ENCODE data around the gene PTTG1. TPM values are rescaled to one million over a fixed set of nuclear protein-coding genes. Genes with fewer than 3 reads are reported as not detected.
A peak's percentile ranks its signal among the peaks of the same experiment; 100 is the strongest.

Gene PTTG1
- polyA plus RNA-seq, 2 of the 4 experiments (the other 2 are of a cell fraction) = 222 to 227 TPM

GRCh38 chr5:160458806-160459800 lies 37.4 kb downstream of the PTTG1 start:
- no peak overlapping the region for H3K4me3 ChIP-seq
- H3K4me2 ChIP-seq = no peak overlapping the region
- 52% methylated on average over 8 of the region's 8 CpGs for WGBS (ENCODE audit: missing lambda C conversion rate)
- ATAC-seq (no peak), FAIRE-seq (no peak), DNase-seq (ENCODE audit: low read depth in 1 of 2, low spot score in 1 of 2) (no peak)
- CTCF ChIA-PET = interaction anchor here (0.6 to 1.8 kb wide), 3 partner anchors 12 to 632 kb away, joined by 4 to 5 read pairs (median 4); no protein-coding TSS in a partner anchor
- POLR2A ChIA-PET = no interaction called here
- TF ChIP-seq SREBF2 (IDR thresholded peaks at IDR 0.05) (no peak), GATA3 (IDR thresholded peaks at IDR 0.05; ENCODE audit: borderline replicate concordance) (no peak), TP53 (CRISPR knock-in tag; IDR thresholded peaks at IDR 0.05) (no peak), MYC (IDR thresholded peaks at IDR 0.05; ENCODE audit: borderline replicate concordance, low read length) (no peak), POLR2A (IDR thresholded peaks at IDR 0.05; ENCODE audit: low read length) (no peak), HOXB13 (CRISPR knock-in tag; IDR thresholded peaks at IDR 0.05; ENCODE audit: low read depth) (no peak), FOSL2 (IDR thresholded peaks at IDR 0.05) (no peak), FOSL2 (CRISPR knock-in tag; IDR thresholded peaks at IDR 0.05) (no peak), ATOH8 (CRISPR knock-in tag; IDR thresholded peaks at IDR 0.05; ENCODE audit: low read depth) (no peak), CEBPB (IDR thresholded peaks at IDR 0.05) (no peak), HOXA7 (CRISPR knock-in tag; IDR thresholded peaks at IDR 0.05) (no peak), FOSB (CRISPR knock-in tag; IDR thresholded peaks at IDR 0.05) (no peak), JUN (IDR thresholded peaks at IDR 0.05) (no peak), BHLHE40 (IDR thresholded peaks at IDR 0.05; ENCODE audit: low read depth, low read length) (no peak), HEYL (CRISPR knock-in tag; IDR thresholded peaks at IDR 0.05) (no peak), RNF2 (IDR thresholded peaks at IDR 0.05; ENCODE audit: borderline replicate concordance, low read depth) (no peak), CHD2 (IDR thresholded peaks at IDR 0.05; ENCODE audit: low read length, partially characterized antibody) (no peak), POLR2AphosphoS2 (conservative IDR thresholded peaks at IDR 0.05; ENCODE audit: low read length) (no peak), BCL3 (IDR thresholded peaks at IDR 0.05) (no peak)
- TF ChIP-seq, protein P1, sequence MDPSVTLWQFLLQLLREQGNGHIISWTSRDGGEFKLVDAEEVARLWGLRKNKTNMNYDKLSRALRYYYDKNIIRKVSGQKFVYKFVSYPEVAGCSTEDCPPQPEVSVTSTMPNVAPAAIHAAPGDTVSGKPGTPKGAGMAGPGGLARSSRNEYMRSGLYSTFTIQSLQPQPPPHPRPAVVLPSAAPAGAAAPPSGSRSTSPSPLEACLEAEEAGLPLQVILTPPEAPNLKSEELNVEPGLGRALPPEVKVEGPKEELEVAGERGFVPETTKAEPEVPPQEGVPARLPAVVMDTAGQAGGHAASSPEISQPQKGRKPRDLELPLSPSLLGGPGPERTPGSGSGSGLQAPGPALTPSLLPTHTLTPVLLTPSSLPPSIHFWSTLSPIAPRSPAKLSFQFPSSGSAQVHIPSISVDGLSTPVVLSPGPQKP (IDR thresholded peaks at IDR 0.05; ENCODE audit: low read depth, low read length) = no peak
- H3K9me3 ChIP-seq = no peaks in the 10 kb centered on the region
- no peak overlapping the region for H3K27ac ChIP-seq
- 0 out of 3 replicates have a peak, but pooled peaks cover 5% of the 10 kb centered on the region for H3K4me1 ChIP-seq

- CTCF ChIA-PET = interaction anchor here (1.0 to 1.8 kb wide), 3 partner anchors 10 to 22 kb away, joined by 4 to 16 read pairs (median 4); no protein-coding TSS in a partner anchor
- POLR2A ChIA-PET = no interaction called here
- DNase-seq (ENCODE audit: low read depth in 1 of 2, low spot score in 1 of 2) = no peak
- no peak overlapping the region for H3K4me2 ChIP-seq
- H3K4me3 ChIP-seq = no peak overlapping the region
- WGBS (ENCODE audit: missing lambda C conversion rate) = 48% methylated on average over 4 of the region's 4 CpGs
- no peak for FAIRE-seq
- H3K27ac ChIP-seq = no peak overlapping the region
- H3K9me3 ChIP-seq = no peaks in the 10 kb centered on the region
- 0 out of 3 replicates have a peak, but pooled peaks cover 5% of the 10 kb centered on the region for H3K4me1 ChIP-seq
- peak in 1 of 2 experiments; percentile 52; a peak in 2 of 6 replicates for ATAC-seq
- TF ChIP-seq ESRRA (IDR thresholded peaks at IDR 0.05; ENCODE audit: borderline replicate concordance, low read length) = no peak
- TF ChIP-seq, protein P2, sequence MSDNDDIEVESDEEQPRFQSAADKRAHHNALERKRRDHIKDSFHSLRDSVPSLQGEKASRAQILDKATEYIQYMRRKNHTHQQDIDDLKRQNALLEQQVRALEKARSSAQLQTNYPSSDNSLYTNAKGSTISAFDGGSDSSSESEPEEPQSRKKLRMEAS (IDR thresholded peaks at IDR 0.05) = no peak
- no peak for TF ChIP-seq EP300 (IDR thresholded peaks at IDR 0.05)
- TF ChIP-seq ATOH8 (CRISPR knock-in tag; IDR thresholded peaks at IDR 0.05; ENCODE audit: low read depth) = no peak
- TF ChIP-seq, protein P3, sequence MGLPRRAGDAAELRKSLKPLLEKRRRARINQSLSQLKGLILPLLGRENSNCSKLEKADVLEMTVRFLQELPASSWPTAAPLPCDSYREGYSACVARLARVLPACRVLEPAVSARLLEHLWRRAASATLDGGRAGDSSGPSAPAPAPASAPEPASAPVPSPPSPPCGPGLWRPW (IDR thresholded peaks at IDR 0.05) = no peak
- TF ChIP-seq RAD21 (conservative IDR thresholded peaks at IDR 0.05 in 1 of 2, IDR thresholded peaks at IDR 0.05 in 1 of 2) = no peak
- TF ChIP-seq POLR2AphosphoS2 (conservative IDR thresholded peaks at IDR 0.05; ENCODE audit: low read length) = no peak
- TF ChIP-seq ZFP36 (IDR thresholded peaks at IDR 0.05; ENCODE audit: borderline replicate concordance, partially characterized antibody) = no peak
Measured at GRCh38 chr5:160460377-160461049, 38.9 kb downstream of the PTTG1 start.

All from A549 (cell line).